H1 (cell line): ENCODE data around the gene SETD9.

Source experiments
- BRCA1 ChIP-seq: IDR thresholded peaks from 2 replicates; pipeline ENCODE4 v1.6.1; 2012; ENCODE audit warnings: low read depth, low read length, improper control_type of control experiment
- CEBPB ChIP-seq: IDR thresholded peaks from 2 replicates; pipeline ENCODE4 v1.6.1; 2012; ENCODE audit warnings: low read depth, low read length
- CHD2 ChIP-seq: IDR thresholded peaks from 2 replicates; pipeline ENCODE4 v1.6.1; 2012; ENCODE audit warnings: low read length, improper control_type of control experiment
- CTCF ChIP-seq, 3 experiments: IDR thresholded peaks; 1 replicate in 2 of 3; 2 replicates in 1 of 3; pipeline versions ENCODE4 v1.5.1 to v1.6.1; 2011; ENCODE audit warnings: low read length in 3 of 3, mild to moderate bottlenecking in 3 of 3, inconsistent platforms in 2 of 3, low read depth in 1 of 3, moderate library complexity in 1 of 3; ENCODE audit not compliant: insufficient read depth in 1 of 3; ENCODE audit errors: control extremely low read depth in 1 of 3
- EGR1 ChIP-seq: IDR thresholded peaks from 2 replicates; pipeline ENCODE4 v1.6.1; 2011; ENCODE audit warnings: low read depth, low read length, borderline replicate concordance
- EZH2 ChIP-seq: fragments of 200-600 bp; sonication (generic); IDR thresholded peaks from 2 replicates; pipeline ENCODE4 v1.7.1; 2012; ENCODE audit warnings: low read depth, mild to moderate bottlenecking, moderate library complexity, low read length, inconsistent platforms; ENCODE audit not compliant: severe bottlenecking
- POLR2A ChIP-seq, 2 experiments: IDR thresholded peaks; 1 replicate in 1 of 2; 2 replicates in 1 of 2; pipeline ENCODE4 v1.6.1; 2011; ENCODE audit warnings: low read depth in 2 of 2, low read length in 2 of 2, mild to moderate bottlenecking in 2 of 2; ENCODE audit errors: control extremely low read depth in 1 of 2
- RNF2 ChIP-seq: fragments of 200-900, 300-1000 bp; sonication (generic); IDR thresholded peaks from 2 replicates; pipeline ENCODE4 v1.7.1; 2016; ENCODE audit warnings: borderline replicate concordance, low read depth, mild to moderate bottlenecking, antibody characterized with exemption, low read length; ENCODE audit not compliant: poor library complexity, severe bottlenecking; ENCODE audit errors: missing control alignments
- RXRA ChIP-seq: IDR thresholded peaks from 2 replicates; pipeline ENCODE4 v1.6.1; 2011; ENCODE audit warnings: low read depth, mild to moderate bottlenecking, low read length, moderate library complexity; ENCODE audit not compliant: insufficient read depth
- SRF ChIP-seq: IDR thresholded peaks from 2 replicates; pipeline ENCODE4 v1.6.1; 2011; ENCODE audit warnings: mild to moderate bottlenecking, low read depth, low read length, moderate library complexity
- TAF1 ChIP-seq: IDR thresholded peaks from 2 replicates; pipeline ENCODE4 v1.6.1; 2011; ENCODE audit warnings: mild to moderate bottlenecking, low read depth, low read length
- TEAD4 ChIP-seq: IDR thresholded peaks from 2 replicates; pipeline ENCODE4 v1.6.1; 2012; ENCODE audit warnings: low read depth, low read length, inconsistent platforms, mixed read lengths
- ZNF274 ChIP-seq: IDR thresholded peaks from 2 replicates; pipeline ENCODE4 v1.7.0; 2012; ENCODE audit warnings: low read length, borderline replicate concordance; ENCODE audit errors: extremely low read depth

- no peak for TF ChIP-seq CTCF (IDR thresholded peaks at IDR 0.05; ENCODE audit: control extremely low read depth in 1 of 3, insufficient read depth in 1 of 3, low read depth in 1 of 3, low read length in 3 of 3)
- TF ChIP-seq EGR1 = no peak
- no peak for TF ChIP-seq CHD2
- TF ChIP-seq POLR2A (IDR thresholded peaks at IDR 0.05; ENCODE audit: control extremely low read depth in 1 of 2, low read depth in 2 of 2, low read length in 2 of 2) = no peak
- no peak for TF ChIP-seq EZH2
- no peak for TF ChIP-seq RXRA
- TF ChIP-seq TAF1 = no peak
- no peak for TF ChIP-seq TEAD4
- no peak for TF ChIP-seq CEBPB
- no peak for TF ChIP-seq BRCA1
- no peak for TF ChIP-seq ZNF274
- TF ChIP-seq SRF = no peak
- no peak for TF ChIP-seq RNF2
These were observed 53.9 kb downstream of the SETD9 start for GRCh38 chr5:56963246-56963645.
